Activated naive CD8-positive, alpha-beta T cell treated with anti-CD3 and anti-CD28 coated beads, Interleukin-2, amount 10 ng/mL, durations not matched to agents 7 days and 5 days (primary cell): Measurements from ENCODE around the gene SLFN12L. TPM values are rescaled to one million over a fixed set of nuclear protein-coding genes. Genes with fewer than 3 reads are reported as not detected.
A peak's percentile ranks its signal among the peaks of the same experiment; 100 is the strongest.
"Not testable (repeated sequence)": the region's sequence is repeated elsewhere in the genome, so short reads cannot be mapped to it uniquely, and the experiment has no call there.

ENCODE experiments used
- ATAC-seq: fragments of 150-1000 bp; cut with Tn5 transposase; one replicate; pipeline ENCODE4 v1.10.0; 2021; ENCODE audit warnings: low read depth, moderate library complexity
- POLR2A ChIA-PET: fragments of 350-600 bp; sonication (Branson Sonifier 250); formaldehyde crosslinking; loops from one replicate; lab custom pipeline; 2021; ENCODE audit warnings: antibody characterized with exemption; lab: Charles Lee
- DNase-seq: peaks from one replicate; pipeline ENCODE4 v3.0.0; 2021
- H3K27ac Mint-ChIP-seq: one replicate; pipeline ENCODE4 v1.8.0; 2022; ENCODE audit warnings: mild to moderate bottlenecking, mixed read lengths
- H3K27me3 Mint-ChIP-seq: one replicate; pipeline ENCODE4 v1.8.0; 2022; ENCODE audit warnings: mild to moderate bottlenecking, moderate library complexity, mixed read lengths
- H3K36me3 Mint-ChIP-seq: one replicate; pipeline ENCODE4 v1.8.0; 2021; ENCODE audit warnings: mild to moderate bottlenecking, mixed read lengths
- H3K4me1 Mint-ChIP-seq: one replicate; pipeline ENCODE4 v1.8.0; 2021; ENCODE audit warnings: mixed read lengths
- H3K4me3 Mint-ChIP-seq: one replicate; pipeline ENCODE4 v1.8.0; 2022; ENCODE audit warnings: mild to moderate bottlenecking, moderate library complexity, mixed read lengths
- H3K9me3 Mint-ChIP-seq: one replicate; pipeline ENCODE4 v1.8.0; 2021; ENCODE audit warnings: mixed read lengths
- total RNA-seq, 2 experiments: library from RNA; stranded (reverse); gene quantifications; one replicate each; pipeline ENCODE4 v1.2.3, GENCODE V29; 2021

The SLFN12L gene
- total RNA-seq = 100 to 1,000 TPM; 133 to 139 TPM

GRCh38 chr17:35537601-35538141 is at the start of gene SLFN12L:
SLFN12L (minus strand) TSS chr17:35537678; CDS start chr17:35522364, 15,314 bp downstream.
- no peaks in the 10 kb centered on the region for H3K27me3 Mint-ChIP-seq
- peak within 1 kb of the TSS; percentile 99 for H3K27ac Mint-ChIP-seq
- H3K4me1 Mint-ChIP-seq = peaks cover 44% of the 10 kb centered on the region
- POLR2A ChIA-PET = interaction anchor here (0.6 to 7.2 kb wide), 18 partner anchors 11 to 418 kb away, joined by 3 to 172 read pairs (median 5); partner anchors contain the start of genes AP2B1, PEX12, RAD51D and SLFN11
- H3K4me3 Mint-ChIP-seq = peak within 1 kb of the TSS; percentile 94
- H3K36me3 Mint-ChIP-seq = peaks cover 35% of the 10 kb centered on the region
- DNase-seq (no peak), ATAC-seq (peak; percentile 70)
- H3K9me3 Mint-ChIP-seq = no peaks in the 10 kb centered on the region

DNA sequence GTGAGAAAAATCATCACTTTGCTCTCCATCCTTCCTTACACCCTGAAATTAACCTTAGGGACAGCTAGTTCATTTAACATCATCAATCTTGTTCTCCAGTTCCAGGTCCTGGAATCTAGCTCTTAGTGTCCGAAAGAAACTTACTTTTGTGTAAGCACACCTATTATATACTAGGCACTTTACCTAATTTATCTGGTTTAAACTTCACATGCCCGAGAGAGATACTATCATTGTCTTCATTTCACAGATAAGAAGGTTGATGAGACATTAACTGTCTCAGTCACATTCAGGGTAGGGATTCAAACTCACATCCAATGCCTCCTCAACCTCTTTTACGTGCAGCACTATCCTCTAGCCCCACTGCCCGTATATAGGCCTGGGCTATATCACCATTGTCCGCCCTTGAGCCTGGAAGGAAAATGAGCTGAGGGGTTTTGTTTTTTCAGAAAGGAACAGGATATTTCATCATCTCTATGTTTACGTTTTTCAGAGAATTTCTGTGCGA is 49.1 kb upstream of the SLFN12L start:
- H3K4me1 Mint-ChIP-seq = peaks cover 32% of the 10 kb centered on the region
- POLR2A ChIA-PET = interaction anchor here (0.6 to 1.9 kb wide), 10 partner anchors 8 to 345 kb away, joined by 3 to 31 read pairs (median 4); partner anchors contain the start of genes PEX12, SLFN12L and TAF15
- H3K9me3 Mint-ChIP-seq = no peaks in the 10 kb centered on the region

DNA sequence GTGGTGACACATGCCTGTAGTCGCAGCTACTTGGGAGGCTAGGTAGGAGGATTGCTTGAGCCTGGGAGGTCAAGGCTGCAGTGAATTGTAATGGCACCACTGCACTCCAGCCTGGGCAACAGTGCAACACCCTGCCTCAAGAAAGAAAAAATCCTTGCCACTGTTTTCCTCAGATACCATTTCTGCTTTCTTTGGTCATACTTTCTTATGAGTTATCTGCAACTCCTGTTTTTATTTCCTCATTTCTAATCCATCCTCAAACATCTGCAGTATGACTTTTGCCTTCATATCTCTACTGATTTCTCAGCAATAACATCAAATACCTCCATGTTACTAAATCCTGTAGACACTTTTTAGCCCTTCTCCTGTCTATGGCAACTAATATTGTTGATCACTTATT is 46.6 kb upstream of the SLFN12L start:
- no peak for DNase-seq
- Mint-ChIP-seq H3K36me3 (peaks cover 3% of the 10 kb centered on the region), H3K9me3 (no peaks in the 10 kb centered on the region), H3K4me3 (no peak overlapping the region), H3K27ac (no peak overlapping the region), H3K4me1 (peaks cover 25% of the 10 kb centered on the region), H3K27me3 (no peaks in the 10 kb centered on the region)
- ATAC-seq = no peak
- POLR2A ChIA-PET = no interaction called here

More for the DNA sequence above, 49.1 kb upstream of the SLFN12L start:
- peak overlapping the region; percentile 94 for H3K4me3 Mint-ChIP-seq
- ATAC-seq (peak; percentile 3), DNase-seq (no peak)
- H3K36me3 Mint-ChIP-seq = peaks cover 3% of the 10 kb centered on the region
- H3K27ac Mint-ChIP-seq = peak overlapping the region; percentile 99
- H3K27me3 Mint-ChIP-seq = no peaks in the 10 kb centered on the region

- no peaks in the 10 kb centered on the region for H3K27me3 Mint-ChIP-seq
- peaks cover 5% of the 10 kb centered on the region for H3K36me3 Mint-ChIP-seq
- POLR2A ChIA-PET = interaction anchor here (0.6 to 5.2 kb wide), 21 partner anchors 8 to 967 kb away, joined by 3 to 41 read pairs (median 6); partner anchors contain the start of genes AP2B1, SLFN11, SLFN12L and SLFN5
- H3K4me1 Mint-ChIP-seq = peaks cover 29% of the 10 kb centered on the region
- DNase-seq = no peak
- ATAC-seq = no peak
- peak overlapping the region; percentile 84 for H3K4me3 Mint-ChIP-seq
- no peaks in the 10 kb centered on the region for H3K9me3 Mint-ChIP-seq
- peak overlapping the region; percentile 93 for H3K27ac Mint-ChIP-seq
Measured at GRCh38 chr17:35578929-35579432, 41.5 kb upstream of the SLFN12L start.

DNA sequence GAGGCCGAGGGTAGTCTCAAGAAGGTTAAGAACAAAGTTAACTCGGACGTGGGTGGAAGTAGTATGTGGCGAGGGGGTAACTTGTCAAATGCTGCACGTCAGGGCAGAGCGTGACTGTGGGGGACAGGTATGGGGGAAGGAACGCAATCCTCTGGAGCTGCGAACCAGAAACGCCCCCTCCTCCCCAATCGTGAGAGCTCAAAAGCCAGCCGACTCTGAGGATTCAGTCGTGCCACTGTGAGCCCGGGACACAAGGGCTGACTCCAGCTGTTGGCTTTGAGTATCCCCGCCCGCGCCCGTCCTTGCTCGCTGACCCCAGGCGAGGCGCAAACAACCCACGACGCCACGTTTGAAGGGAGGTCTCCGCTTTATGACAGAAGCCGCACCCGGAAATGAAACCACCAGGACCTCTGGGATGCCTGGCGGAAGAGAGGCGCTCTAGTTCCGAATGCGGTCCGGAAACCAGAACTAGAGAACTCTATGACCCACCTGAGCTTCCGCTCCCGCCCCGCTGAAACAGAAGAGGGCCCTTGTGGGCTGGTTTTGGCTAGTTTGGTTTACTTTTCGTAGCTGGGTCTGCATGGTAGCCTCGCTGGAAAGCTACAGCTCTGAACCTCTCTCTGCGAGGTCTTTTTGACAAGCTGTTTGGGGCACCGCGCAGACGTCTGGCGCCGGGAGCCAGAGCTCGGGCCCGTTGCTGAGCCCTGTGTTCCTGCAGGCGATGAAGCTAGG is 40.9 kb upstream of the SLFN12L start, which contains the start of gene PEX12:
PEX12 (minus strand) TSS at position 375 of the 732 bp plus-strand sequence. CDS start 550 bp downstream, outside the sequence.
- POLR2A ChIA-PET = interaction anchor here (0.6 to 5.2 kb wide), 21 partner anchors 8 to 967 kb away, joined by 3 to 41 read pairs (median 6); partner anchors contain the start of genes AP2B1, SLFN11, SLFN12L and SLFN5
- Mint-ChIP-seq H3K36me3 (peaks cover 5% of the 10 kb centered on the region), H3K4me3 (peak within 1 kb of the TSS; percentile 84), H3K27ac (peak within 1 kb of the TSS; percentile 93), H3K27me3 (no peaks in the 10 kb centered on the region), H3K9me3 (no peaks in the 10 kb centered on the region), H3K4me1 (peaks cover 29% of the 10 kb centered on the region)
- DNase-seq (peak; percentile 81), ATAC-seq (peak; percentile 97)

DNA sequence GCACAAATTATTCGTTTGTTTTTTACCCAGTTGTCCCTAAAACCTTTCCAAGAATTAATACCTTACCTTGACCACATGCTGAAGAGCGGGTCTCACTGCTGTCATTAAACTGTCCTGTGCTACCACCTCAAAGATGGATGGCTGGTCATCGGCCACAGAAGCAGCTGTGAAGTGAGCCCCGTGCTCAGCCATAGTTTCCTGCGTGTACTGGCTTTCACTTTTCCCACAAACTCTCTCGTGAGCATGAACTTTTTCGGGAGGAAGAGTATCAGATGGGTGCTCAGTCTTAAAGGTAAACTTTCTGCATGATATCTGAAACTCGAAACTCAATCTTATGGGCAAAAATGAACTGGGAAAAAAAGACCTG is 40.3 kb upstream of the SLFN12L start:
- peaks cover 5% of the 10 kb centered on the region for H3K36me3 Mint-ChIP-seq
- peak overlapping the region; percentile 93 for H3K27ac Mint-ChIP-seq
- peaks cover 29% of the 10 kb centered on the region for H3K4me1 Mint-ChIP-seq
- no peaks in the 10 kb centered on the region for H3K27me3 Mint-ChIP-seq
- peak overlapping the region; percentile 84 for H3K4me3 Mint-ChIP-seq
- DNase-seq (no peak), ATAC-seq (peak; percentile 2)
- POLR2A ChIA-PET = interaction anchor here (1.0 to 5.2 kb wide), 13 partner anchors 9 to 364 kb away, joined by 3 to 41 read pairs (median 7); partner anchors contain the start of genes AP2B1, SLFN11, SLFN12L and SLFN5
- H3K9me3 Mint-ChIP-seq = no peaks in the 10 kb centered on the region

GRCh38 chr17:35575759-35576158 is 38.3 kb upstream of the SLFN12L start:
- ATAC-seq (no peak), DNase-seq (no peak)
- Mint-ChIP-seq H3K27ac (no peak overlapping the region), H3K4me3 (no peak overlapping the region), H3K9me3 (no peaks in the 10 kb centered on the region), H3K36me3 (peaks cover 6% of the 10 kb centered on the region), H3K27me3 (no peaks in the 10 kb centered on the region), H3K4me1 (peaks cover 27% of the 10 kb centered on the region)
- POLR2A ChIA-PET = interaction anchor here (1.1 to 5.2 kb wide), 2 partner anchors 11 to 39 kb away, joined by 5 to 41 read pairs; partner anchors contain the start of genes AP2B1 and SLFN12L

- peak overlapping the region; percentile 83 for H3K4me3 Mint-ChIP-seq
- no peaks in the 10 kb centered on the region for H3K9me3 Mint-ChIP-seq
- H3K4me1 Mint-ChIP-seq = peaks cover 16% of the 10 kb centered on the region
- peaks cover 3% of the 10 kb centered on the region for H3K27me3 Mint-ChIP-seq
- H3K36me3 Mint-ChIP-seq = peaks cover 9% of the 10 kb centered on the region
- DNase-seq = no peak
- peak overlapping the region; percentile 34 for H3K27ac Mint-ChIP-seq
- POLR2A ChIA-PET = interaction anchor here (0.5 kb wide), 1 partner anchor 38 kb away, joined by 3 read pairs; no protein-coding TSS in a partner anchor
- no peak for ATAC-seq
Measured at GRCh38 chr17:35569405-35569804, 31.9 kb upstream of the SLFN12L start.

DNA sequence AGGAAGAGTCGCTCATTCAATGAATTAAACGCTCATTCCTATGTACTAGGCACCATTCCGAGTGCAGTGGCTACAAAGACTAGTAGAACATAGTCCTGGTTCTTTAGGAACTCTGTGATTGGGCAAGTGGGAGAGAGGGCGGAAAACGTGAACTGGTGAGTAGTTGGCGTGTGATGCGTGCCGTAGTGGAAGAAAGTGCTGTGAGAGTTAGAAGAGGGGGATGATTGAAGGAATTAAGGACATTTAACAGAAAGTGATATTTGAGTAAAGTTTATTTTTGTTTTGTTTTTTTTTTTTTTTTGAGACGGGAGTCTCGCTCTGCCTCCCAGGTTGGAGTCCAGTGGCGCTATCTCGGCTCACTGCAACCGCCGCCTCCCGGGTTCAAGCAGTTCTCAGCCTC is 31.1 kb upstream of the SLFN12L start:
- Mint-ChIP-seq H3K4me1 (peaks cover 16% of the 10 kb centered on the region), H3K4me3 (peak overlapping the region; percentile 83), H3K9me3 (no peaks in the 10 kb centered on the region), H3K27ac (peak overlapping the region; percentile 74), H3K36me3 (peaks cover 9% of the 10 kb centered on the region), H3K27me3 (peaks cover 6% of the 10 kb centered on the region)
- POLR2A ChIA-PET = interaction anchor here (0.8 to 1.2 kb wide), 2 partner anchors 10 to 18 kb away, joined by 5 to 6 read pairs; partner anchors contain the start of genes AP2B1 and PEX12
- ATAC-seq (peak; percentile 2), DNase-seq (no peak)

DNA sequence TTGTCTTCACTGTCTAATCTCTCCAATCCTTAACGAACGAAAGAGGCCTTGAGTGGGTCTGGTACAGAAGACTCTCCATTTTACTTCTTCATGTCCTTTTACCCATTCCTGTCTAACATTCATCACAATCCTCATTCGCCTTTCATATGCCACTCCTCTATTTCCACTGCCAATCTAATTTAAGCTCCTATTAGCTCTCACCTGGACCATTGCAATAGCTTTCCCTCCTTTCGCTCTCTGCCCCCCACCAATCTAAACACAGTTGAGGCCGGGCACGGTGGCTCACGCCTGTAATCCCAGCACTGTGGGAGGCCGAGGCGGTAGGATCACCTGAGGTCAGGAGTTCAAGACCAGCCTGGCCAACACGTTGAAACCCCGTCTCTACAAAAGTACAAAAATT is 29.5 kb upstream of the SLFN12L start:
- H3K4me1 Mint-ChIP-seq = peaks cover 16% of the 10 kb centered on the region
- DNase-seq = no peak
- H3K27ac Mint-ChIP-seq = peak overlapping the region; percentile 10
- POLR2A ChIA-PET = interaction anchor here (0.7 to 1.1 kb wide), 4 partner anchors 12 to 321 kb away, joined by 3 to 9 read pairs (median 4); partner anchors contain the start of gene PEX12
- peak overlapping the region; percentile 83 for H3K4me3 Mint-ChIP-seq
- no peak for ATAC-seq
- H3K27me3 Mint-ChIP-seq = peaks cover 8% of the 10 kb centered on the region
- H3K36me3 Mint-ChIP-seq = peaks cover 8% of the 10 kb centered on the region
- no peaks in the 10 kb centered on the region for H3K9me3 Mint-ChIP-seq

DNA sequence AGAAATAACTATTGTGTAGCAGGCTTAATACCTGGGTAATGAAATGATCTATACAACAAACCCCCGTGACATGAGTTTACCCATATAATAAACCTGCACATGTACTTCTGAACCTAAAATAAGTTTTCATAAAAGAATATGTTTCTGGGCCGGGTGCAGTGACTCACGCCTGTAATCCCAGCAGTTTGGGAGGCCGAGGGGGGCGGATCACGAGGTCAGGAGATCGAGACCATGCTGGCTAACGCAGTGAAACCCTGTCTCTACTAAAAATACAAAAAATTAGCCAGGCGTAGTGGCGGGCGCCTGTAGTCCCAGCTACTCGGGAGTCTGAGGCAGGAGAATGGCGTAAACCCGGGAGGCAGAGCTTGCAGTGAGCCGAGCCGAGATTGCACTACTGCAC is 25.7 kb upstream of the SLFN12L start:
- H3K27ac Mint-ChIP-seq, H3K4me3 Mint-ChIP-seq, H3K4me1 Mint-ChIP-seq, H3K36me3 Mint-ChIP-seq, ATAC-seq, H3K9me3 Mint-ChIP-seq, DNase-seq: not testable (repeated sequence)
- POLR2A ChIA-PET = interaction anchor here (0.6 to 0.7 kb wide), 3 partner anchors 12 to 102 kb away, joined by 3 to 6 read pairs (median 5); no protein-coding TSS in a partner anchor
- H3K27me3 Mint-ChIP-seq = peaks cover 23% of the 10 kb centered on the region

GRCh38 chr17:35560703-35561102 is 23.2 kb upstream of the SLFN12L start, which contains the start of gene SLFN14:
SLFN14 (minus strand) TSS chr17:35560819; CDS start chr17:35558062, 2,757 bp downstream.
- DNase-seq = no peak
- Mint-ChIP-seq H3K27ac (no peak within 1 kb of the TSS), H3K4me3 (no peak within 1 kb of the TSS), H3K27me3 (peaks cover 28% of the 10 kb centered on the region), H3K9me3 (no peaks in the 10 kb centered on the region), H3K36me3 (no peaks in the 10 kb centered on the region), H3K4me1 (no peaks in the 10 kb centered on the region)
- ATAC-seq = no peak
- POLR2A ChIA-PET = no interaction called here
